Glutamatergic neuron (in vitro differentiated cells): Measurements from ENCODE around the gene TNFRSF8. TPM values are rescaled to one million over a fixed set of nuclear protein-coding genes. Genes with fewer than 3 reads are reported as not detected.

Experiments
- DNase-seq: peaks from one replicate; pipeline ENCODE4 v3.0.0; 2022
- H3K27ac Mint-ChIP-seq: one replicate; pipeline ENCODE4 v1.8.0; 2020; ENCODE audit warnings: mild to moderate bottlenecking, mixed read lengths, inconsistent platforms; ENCODE audit not compliant: unreplicated experiment
- H3K27me3 Mint-ChIP-seq: one replicate; pipeline ENCODE4 v1.8.0; 2020; ENCODE audit warnings: mild to moderate bottlenecking, moderate library complexity, mixed read lengths, inconsistent platforms; ENCODE audit not compliant: unreplicated experiment
- H3K36me3 Mint-ChIP-seq: one replicate; pipeline ENCODE4 v1.8.0; 2020; ENCODE audit warnings: mild to moderate bottlenecking, mixed read lengths, inconsistent platforms; ENCODE audit not compliant: unreplicated experiment
- H3K4me1 Mint-ChIP-seq: one replicate; pipeline ENCODE4 v1.8.0; 2020; ENCODE audit warnings: mild to moderate bottlenecking, low read depth, mixed read lengths, inconsistent platforms; ENCODE audit not compliant: unreplicated experiment
- H3K4me3 Mint-ChIP-seq: one replicate; pipeline ENCODE4 v1.8.0; 2020; ENCODE audit warnings: mild to moderate bottlenecking, mixed read lengths, inconsistent platforms; ENCODE audit not compliant: unreplicated experiment
- H3K9me3 Mint-ChIP-seq: one replicate; pipeline ENCODE4 v1.8.0; 2020; ENCODE audit warnings: mild to moderate bottlenecking, moderate library complexity, mixed read lengths, inconsistent platforms; ENCODE audit not compliant: unreplicated experiment
- CTCF ChIP-seq: fragments of 200-600 bp; sonication (generic); IDR thresholded peaks from one replicate; pipeline ENCODE4 v1.5.0; 2021; ENCODE audit not compliant: partially characterized antibody, unreplicated experiment
- total RNA-seq: library from RNA; stranded (reverse); fragmentation: NEBNext Ultra II Directional; extraction: Animal tissue kit (Norgen Biotek cat#: 25700); gene quantifications from one replicate; pipeline ENCODE4 v1.2.1, GENCODE V29; 2021; ENCODE audit not compliant: unreplicated experiment

TNFRSF8 gene
- total RNA-seq, 1 donor from 2014 or later: not detected

DNA sequence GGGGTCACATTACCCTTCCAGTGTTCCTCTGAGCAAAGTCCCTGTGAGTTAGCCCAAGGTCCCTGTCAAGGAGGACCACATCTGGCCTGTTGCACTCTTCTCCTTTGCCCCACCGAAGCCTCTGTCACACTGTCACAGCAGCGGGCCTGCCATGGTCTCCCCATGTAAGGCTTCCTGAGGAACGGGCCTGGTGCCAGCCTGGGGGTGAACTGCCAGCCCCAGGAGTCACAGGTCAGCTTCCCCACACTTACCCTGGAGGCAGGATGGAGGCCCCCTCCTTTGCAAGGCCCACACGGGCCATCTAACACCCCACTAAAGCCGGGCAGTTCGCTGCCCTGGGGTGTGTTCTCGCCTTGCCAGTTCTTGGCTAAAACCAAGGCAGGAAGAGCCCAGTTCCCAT is 117.8 kb downstream of the TNFRSF8 start:
- Mint-ChIP-seq H3K36me3 (no peaks in the 10 kb centered on the region), H3K4me3 (no peak overlapping the region), H3K9me3 (peaks cover 8% of the 10 kb centered on the region), H3K4me1 (no peaks in the 10 kb centered on the region), H3K27ac (no peak overlapping the region), H3K27me3 (peaks cover 7% of the 10 kb centered on the region)
- no peak for TF ChIP-seq CTCF
- DNase-seq: no peak

DNA sequence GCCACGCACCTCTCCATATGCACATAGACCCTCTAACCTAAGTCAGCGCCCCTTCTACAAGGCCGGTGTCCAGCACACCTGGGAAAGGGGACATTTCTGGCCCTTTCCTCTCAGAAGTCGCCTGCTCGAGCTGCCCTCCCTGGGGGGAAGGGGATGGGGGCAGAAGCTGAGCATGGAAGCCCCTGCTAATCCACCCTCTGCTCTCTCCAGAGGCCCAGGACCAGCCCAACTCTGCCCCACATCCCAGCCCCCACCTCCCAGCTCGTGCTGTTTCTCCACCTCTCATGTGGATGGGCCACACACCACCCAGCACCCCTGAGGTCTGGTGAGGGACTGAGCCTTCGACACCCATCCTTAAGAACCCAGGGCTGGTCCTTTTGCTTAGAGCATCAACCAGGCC is 118.5 kb downstream of the TNFRSF8 start:
- DNase-seq: no peak
- H3K36me3 Mint-ChIP-seq: no peaks in the 10 kb centered on the region
- TF ChIP-seq CTCF: no peak
- no peak overlapping the region for H3K27ac Mint-ChIP-seq
- peaks cover 6% of the 10 kb centered on the region for H3K27me3 Mint-ChIP-seq
- peaks cover 6% of the 10 kb centered on the region for H3K9me3 Mint-ChIP-seq
- no peak overlapping the region for H3K4me3 Mint-ChIP-seq
- H3K4me1 Mint-ChIP-seq: no peaks in the 10 kb centered on the region

- Mint-ChIP-seq H3K27me3 (peaks cover 5% of the 10 kb centered on the region), H3K4me3 (no peak overlapping the region), H3K9me3 (peaks cover 5% of the 10 kb centered on the region), H3K36me3 (no peaks in the 10 kb centered on the region), H3K4me1 (no peaks in the 10 kb centered on the region), H3K27ac (no peak overlapping the region)
- no peak for DNase-seq
- no peak for TF ChIP-seq CTCF
These were observed 119.4 kb downstream of the TNFRSF8 start for GRCh38 chr1:12182410-12182984.

GRCh38 chr1:12183095-12183794 is 120.1 kb downstream of the TNFRSF8 start:
- DNase-seq: no peak
- Mint-ChIP-seq H3K9me3 (peaks cover 5% of the 10 kb centered on the region), H3K4me1 (no peaks in the 10 kb centered on the region), H3K36me3 (no peaks in the 10 kb centered on the region), H3K27me3 (peaks cover 7% of the 10 kb centered on the region), H3K4me3 (no peak overlapping the region), H3K27ac (no peak overlapping the region)
- TF ChIP-seq CTCF: no peak

DNA sequence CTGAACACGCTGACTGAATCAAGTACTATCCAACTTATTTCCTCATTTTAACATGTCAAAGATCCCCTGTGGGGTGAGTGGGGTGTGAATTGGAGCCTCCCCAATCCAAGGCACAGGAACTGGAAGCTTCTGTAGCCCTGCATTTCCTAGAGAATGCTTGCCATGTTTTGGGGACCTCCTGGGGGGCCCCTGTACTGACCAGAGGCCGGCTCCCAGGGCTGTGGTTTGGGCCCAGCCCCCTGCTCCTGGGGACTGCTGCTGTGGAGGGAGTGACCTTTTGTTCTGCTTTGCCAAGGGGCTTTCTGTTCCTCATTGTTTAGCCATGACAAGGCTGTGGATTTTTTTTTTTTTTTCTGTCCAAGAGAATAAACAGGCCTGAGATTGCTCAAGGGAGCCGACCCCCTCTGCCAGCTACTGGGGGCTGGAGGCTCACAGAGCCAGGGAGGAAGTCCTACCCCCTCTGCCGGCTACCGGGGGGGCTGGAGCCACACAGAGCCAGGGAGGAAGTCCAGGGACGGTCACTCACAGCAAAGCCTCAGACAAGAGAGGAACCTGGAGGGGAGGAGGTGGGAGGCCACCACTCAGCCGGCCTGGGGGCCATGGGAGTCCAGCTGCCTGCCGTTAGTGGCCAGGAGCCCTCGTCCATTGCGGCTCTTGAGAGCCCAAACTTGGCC is 121.0 kb downstream of the TNFRSF8 start:
- DNase-seq: no peak
- Mint-ChIP-seq H3K4me1 (no peaks in the 10 kb centered on the region), H3K27ac (no peak overlapping the region)

More for the DNA sequence above, 121.0 kb downstream of the TNFRSF8 start:
- Mint-ChIP-seq H3K9me3 (peaks cover 5% of the 10 kb centered on the region), H3K27me3 (peaks cover 8% of the 10 kb centered on the region), H3K4me3 (no peak overlapping the region), H3K36me3 (no peaks in the 10 kb centered on the region)
- TF ChIP-seq CTCF: no peak
